ENCODE results near the gene TMEM158. TPM values are rescaled to one million over a fixed set of nuclear protein-coding genes. Genes with fewer than 3 reads are reported as not detected.
A peak's percentile ranks its signal among the peaks of the same experiment; 100 is the strongest.

Gene TMEM158
- total RNA-seq, 1 experiment from 2014 or later, result 3.2 TPM

DNA sequence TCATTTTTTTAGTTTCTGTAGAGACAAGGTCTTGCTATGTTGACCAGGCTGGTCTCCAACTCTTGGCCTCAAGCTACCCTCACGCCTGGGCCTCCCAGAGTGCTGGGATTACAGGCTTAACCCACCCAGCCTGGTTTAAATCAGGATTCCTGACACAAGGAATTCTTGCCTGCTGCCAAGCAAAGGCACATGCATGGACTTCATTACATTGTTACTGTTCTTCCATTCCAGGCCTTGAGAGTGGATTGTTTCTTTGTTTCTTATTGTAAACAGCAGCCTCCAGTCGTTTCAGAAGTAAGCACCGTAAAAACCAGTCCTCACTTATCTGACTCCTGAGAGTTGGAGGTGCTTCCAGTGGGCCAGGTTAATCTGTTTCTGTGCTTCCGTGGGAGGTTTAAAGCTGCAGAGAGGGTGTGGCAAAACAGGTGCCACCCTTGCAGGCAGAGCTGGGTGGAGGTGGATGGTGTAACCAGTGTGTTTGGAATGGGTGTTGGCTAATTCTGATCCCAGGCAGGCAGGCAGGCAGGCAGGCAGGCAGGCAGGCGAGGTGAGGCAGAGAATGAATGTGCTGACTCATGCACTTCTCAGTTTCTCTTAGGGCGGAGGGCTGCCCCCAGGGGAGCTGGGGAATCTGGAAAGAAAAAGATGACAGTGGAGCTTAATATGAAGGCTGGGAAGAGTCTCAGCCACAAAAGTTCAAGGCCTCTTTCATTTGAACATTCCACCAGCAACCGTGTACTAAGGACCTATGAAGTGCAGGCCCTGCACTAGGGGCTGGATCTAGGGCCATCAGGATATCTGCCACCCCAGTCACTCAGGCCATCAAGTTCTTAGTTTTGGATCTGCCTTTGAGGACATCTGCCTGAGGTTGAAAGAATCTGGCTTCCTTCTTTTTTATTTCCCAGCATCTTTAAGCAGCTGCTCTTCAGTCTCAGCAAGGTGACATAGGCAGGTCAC lies 42.9 kb downstream of the TMEM158 start:
- in situ Hi-C loops (cut with HindIII; ENCODE audit: low pct_unique_long_range_greater_than_20kb, low sequenced_read_pairs), result no loop called here
- DNase-seq (ENCODE audit: low read depth), result peak; percentile 71

DNA sequence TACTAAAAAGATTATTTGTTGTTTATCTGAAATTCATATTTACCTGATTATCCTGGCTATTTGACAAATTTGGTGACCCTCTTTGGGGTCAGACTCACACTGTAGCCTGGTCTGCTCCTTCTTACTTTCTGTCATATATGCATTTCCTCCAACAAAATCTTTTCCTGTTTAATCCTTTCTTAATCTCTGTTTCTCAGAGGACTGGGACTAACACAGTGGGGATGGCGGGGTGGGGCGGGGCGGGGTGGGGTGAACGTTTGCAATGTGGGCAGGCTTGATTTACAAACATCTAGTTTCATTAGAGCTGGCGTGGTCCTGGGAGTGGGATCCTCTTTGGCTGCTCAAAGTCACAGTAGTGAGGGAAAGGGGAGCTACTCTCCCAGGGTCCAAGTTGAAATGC lies 44.6 kb downstream of the TMEM158 start:
- in situ Hi-C loops (cut with HindIII; ENCODE audit: low pct_unique_long_range_greater_than_20kb, low sequenced_read_pairs), result no loop called here
- DNase-seq (ENCODE audit: low read depth), result no peak

DNA sequence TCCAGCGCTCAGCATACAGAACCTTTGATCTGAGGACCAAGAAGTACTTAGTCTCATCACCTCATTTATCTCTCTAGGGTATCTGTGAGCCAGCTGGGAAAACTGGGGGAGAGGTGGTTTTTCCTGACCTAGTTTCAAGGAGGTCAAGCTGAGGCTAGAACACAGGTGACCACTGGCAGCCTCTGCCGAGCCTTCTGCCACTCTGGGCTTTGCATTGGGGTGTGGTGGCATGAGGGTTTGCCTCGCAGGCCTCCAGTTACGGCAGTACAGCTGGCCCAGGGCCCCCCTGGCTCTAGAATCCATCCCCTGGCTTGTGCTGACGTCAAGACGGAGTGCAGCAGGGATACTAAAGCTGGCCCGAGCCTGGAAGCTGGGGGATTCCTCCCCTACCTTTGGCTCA lies 45.2 kb downstream of the TMEM158 start:
- in situ Hi-C loops (cut with HindIII; ENCODE audit: low pct_unique_long_range_greater_than_20kb, low sequenced_read_pairs), result no loop called here
- no peak for DNase-seq (ENCODE audit: low read depth)

DNA sequence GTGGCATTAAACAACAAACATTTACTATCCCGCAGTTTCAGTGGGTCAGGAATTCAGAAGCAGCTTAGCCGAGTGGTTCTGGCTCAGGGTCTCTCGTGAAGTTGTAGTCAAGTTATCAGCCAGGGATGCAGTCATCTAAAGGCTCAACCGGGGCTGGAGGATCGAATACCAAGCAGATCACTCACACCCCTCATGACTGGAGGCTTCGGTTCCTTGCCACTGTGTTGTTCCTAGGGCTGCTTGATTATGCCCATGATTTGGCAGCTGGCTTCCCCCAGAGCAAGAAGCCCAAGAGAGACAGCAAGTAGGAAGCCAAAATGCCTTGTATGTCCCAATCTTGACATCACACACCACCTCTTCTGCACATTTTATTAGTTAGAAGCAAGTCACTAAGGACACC lies 46.0 kb downstream of the TMEM158 start:
- in situ Hi-C loops (cut with HindIII; ENCODE audit: low pct_unique_long_range_greater_than_20kb, low sequenced_read_pairs), result no loop called here
- DNase-seq (ENCODE audit: low read depth), result no peak

DNA sequence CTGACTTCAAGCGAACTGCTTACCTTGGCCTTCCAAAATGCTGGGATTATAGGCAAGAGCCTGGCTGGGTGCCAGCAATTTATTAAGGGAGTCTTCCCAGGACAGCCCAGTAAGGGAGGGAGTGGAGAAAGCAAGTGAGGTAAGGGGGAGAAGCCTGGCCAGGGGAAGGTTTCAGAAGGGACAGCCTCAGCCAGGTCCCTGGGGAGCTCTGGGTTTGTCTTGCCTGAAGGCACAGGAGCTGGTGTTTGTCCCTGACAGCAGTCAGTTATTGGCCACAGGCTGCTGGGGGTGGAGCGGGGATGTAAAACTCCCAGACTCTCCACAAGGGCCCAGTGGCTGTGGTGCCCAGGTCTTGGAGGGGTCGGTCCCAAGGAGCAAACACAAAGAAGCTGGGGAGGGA lies 46.9 kb downstream of the TMEM158 start:
- no peak for DNase-seq (ENCODE audit: low read depth)
- in situ Hi-C loops (cut with HindIII; ENCODE audit: low pct_unique_long_range_greater_than_20kb, low sequenced_read_pairs), result no loop called here

DNA sequence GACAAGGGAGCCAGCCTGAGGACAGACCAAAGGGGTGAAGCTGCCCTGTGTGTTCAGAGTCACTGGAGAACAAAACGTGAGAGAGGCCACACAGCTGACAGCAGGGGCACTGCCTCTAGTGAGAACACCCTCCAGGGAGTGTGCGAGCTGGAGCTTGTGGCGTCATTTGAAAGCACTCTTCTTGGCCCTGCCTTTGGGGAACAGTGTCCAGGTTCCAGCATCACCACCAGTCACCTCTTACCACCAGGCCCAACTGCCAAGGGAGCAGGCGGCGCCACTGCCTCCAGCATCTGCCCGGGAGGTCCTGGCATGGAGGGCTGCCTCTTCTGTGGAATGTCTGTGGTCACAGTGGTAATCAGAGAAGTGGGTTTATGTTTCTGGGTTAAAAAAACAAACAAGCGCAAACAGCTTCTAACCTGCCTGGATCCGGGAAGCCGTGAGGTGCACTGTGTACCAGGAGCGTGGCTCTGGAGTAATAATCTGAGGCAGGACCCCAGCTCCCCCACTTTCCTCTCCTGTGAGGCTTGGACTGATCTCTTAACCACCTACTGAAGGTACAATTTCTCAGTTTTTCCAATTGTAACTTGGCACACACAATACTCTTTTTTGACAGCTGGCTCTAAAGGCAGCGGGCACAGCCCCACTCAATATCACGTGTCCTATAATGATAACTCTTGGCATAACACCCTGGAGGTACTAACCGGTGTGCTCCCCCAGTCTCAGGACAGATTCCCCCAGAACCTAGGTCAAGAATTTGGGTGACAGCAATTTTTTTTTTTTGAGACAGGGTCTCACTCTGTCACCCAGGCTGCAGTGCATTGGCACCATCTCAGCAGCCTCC lies 47.7 kb downstream of the TMEM158 start:
- peak; percentile 82 for DNase-seq (ENCODE audit: low read depth)
- in situ Hi-C loops (cut with HindIII; ENCODE audit: low pct_unique_long_range_greater_than_20kb, low sequenced_read_pairs), result no loop called here

DNA sequence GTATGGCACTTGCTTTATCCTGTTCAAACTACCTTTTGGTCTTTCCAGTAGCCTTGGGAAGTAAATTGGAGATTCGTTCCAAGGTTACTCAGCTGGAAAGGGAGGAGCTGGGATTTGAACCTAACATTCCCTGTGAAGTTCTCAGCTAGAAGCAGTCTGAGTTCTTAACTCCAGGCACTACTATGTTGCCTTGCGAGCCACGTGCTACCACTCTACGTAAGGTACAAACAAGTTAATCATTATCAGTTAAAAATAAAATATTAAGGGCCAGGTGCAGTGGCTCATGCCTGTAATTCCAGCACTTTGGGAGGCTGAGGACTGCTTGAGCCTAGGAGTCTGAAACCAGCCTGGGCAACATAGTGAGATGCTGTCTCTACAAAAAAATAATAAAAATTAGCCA lies 49.2 kb downstream of the TMEM158 start:
- no peak for DNase-seq (ENCODE audit: low read depth)
- in situ Hi-C loops (cut with HindIII; ENCODE audit: low pct_unique_long_range_greater_than_20kb, low sequenced_read_pairs), result no loop called here

Other genes starting within 250 kb of the TMEM158 start
- gene CLEC3B, start 200.0 kb downstream of the TMEM158 start, total RNA-seq (2014; rRNA removed; shearing (Covaris generic); ENCODE audit: low replicate concordance), result not detected in 2 replicates
- 11.3 and 11.4 TPM in 2 replicates for gene CDCP1, start 79.9 kb downstream of the TMEM158 start, total RNA-seq (2014; rRNA removed; shearing (Covaris generic); ENCODE audit: low replicate concordance)
- gene LARS2, start 162.3 kb upstream of the TMEM158 start, total RNA-seq (2014; rRNA removed; shearing (Covaris generic); ENCODE audit: low replicate concordance), result 4.7 and 8.9 TPM in 2 replicates

Measured in Caki2 (cell line).